Measurements from ENCODE around the gene IRF8.

The IRF8 gene

DNA sequence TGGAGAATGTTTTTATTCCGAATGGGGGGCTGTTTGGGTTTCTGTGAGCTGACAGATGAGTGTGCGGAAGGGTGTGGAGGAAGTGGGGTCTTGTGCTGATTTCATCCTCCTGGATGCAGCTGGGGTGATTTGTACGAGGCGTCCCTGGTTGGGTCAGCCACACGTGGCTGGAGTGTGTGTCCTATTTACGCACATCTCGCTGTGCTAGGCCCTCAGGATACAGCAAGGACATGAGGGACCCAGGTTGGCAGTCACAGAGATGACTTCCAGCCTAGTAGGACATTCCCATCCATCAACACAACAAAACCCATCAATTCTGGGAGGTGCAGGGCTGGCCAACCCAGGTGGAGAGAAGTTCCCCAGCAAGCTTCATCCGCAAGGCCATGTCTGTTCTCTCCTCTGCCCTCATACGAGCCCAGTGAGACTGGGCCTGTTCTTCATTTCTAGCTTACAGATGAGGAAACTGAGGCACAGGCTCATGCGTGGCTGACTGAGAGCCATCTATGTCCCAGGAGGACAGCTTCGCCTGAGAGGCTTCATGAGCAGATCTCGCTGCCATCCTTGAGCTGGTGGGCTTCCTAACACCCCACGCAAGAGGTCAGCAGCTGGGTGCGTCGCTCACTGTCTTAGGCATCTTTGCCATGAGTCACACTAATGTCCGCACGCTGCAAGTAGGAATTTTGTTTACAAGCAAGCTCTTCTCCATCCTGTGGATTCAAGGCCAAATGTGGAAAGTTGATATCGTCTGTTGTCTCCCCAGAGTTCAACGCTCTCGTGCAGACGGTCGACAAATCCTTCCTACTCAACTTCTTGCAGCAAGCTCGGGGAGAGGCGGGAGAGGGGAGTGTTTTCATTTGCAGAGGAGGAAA lies 24.4 kb downstream of the IRF8 start:
- TF ChIP-seq ZC3H10 (CRISPR knock-in tag; IDR thresholded peaks at IDR 0.05) (no peak), OSR1 (CRISPR knock-in tag; IDR thresholded peaks at IDR 0.05) (no peak), ESRRG (CRISPR knock-in tag; IDR thresholded peaks at IDR 0.05) (no peak), ARNTL (CRISPR knock-in tag; IDR thresholded peaks at IDR 0.05; ENCODE audit: borderline replicate concordance, low read depth) (no peak), PPARA (CRISPR knock-in tag; IDR thresholded peaks at IDR 0.05; ENCODE audit: borderline replicate concordance) (no peak), ZNF8 (CRISPR knock-in tag; IDR thresholded peaks at IDR 0.05) (no peak)
- TF ChIP-seq, protein P1, sequence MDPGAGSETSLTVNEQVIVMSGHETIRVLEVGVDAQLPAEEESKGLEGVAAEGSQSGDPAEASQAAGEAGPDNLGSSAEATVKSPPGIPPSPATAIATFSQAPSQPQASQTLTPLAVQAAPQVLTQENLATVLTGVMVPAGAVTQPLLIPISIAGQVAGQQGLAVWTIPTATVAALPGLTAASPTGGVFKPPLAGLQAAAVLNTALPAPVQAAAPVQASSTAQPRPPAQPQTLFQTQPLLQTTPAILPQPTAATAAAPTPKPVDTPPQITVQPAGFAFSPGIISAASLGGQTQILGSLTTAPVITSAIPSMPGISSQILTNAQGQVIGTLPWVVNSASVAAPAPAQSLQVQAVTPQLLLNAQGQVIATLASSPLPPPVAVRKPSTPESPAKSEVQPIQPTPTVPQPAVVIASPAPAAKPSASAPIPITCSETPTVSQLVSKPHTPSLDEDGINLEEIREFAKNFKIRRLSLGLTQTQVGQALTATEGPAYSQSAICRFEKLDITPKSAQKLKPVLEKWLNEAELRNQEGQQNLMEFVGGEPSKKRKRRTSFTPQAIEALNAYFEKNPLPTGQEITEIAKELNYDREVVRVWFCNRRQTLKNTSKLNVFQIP (CRISPR knock-in tag; IDR thresholded peaks at IDR 0.05; ENCODE audit: borderline replicate concordance, low read depth) = no peak
- TF ChIP-seq, protein P2, sequence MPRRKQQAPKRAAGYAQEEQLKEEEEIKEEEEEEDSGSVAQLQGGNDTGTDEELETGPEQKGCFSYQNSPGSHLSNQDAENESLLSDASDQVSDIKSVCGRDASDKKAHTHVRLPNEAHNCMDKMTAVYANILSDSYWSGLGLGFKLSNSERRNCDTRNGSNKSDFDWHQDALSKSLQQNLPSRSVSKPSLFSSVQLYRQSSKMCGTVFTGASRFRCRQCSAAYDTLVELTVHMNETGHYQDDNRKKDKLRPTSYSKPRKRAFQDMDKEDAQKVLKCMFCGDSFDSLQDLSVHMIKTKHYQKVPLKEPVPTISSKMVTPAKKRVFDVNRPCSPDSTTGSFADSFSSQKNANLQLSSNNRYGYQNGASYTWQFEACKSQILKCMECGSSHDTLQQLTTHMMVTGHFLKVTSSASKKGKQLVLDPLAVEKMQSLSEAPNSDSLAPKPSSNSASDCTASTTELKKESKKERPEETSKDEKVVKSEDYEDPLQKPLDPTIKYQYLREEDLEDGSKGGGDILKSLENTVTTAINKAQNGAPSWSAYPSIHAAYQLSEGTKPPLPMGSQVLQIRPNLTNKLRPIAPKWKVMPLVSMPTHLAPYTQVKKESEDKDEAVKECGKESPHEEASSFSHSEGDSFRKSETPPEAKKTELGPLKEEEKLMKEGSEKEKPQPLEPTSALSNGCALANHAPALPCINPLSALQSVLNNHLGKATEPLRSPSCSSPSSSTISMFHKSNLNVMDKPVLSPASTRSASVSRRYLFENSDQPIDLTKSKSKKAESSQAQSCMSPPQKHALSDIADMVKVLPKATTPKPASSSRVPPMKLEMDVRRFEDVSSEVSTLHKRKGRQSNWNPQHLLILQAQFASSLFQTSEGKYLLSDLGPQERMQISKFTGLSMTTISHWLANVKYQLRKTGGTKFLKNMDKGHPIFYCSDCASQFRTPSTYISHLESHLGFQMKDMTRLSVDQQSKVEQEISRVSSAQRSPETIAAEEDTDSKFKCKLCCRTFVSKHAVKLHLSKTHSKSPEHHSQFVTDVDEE (CRISPR knock-in tag; IDR thresholded peaks at IDR 0.05) = no peak
- TF ChIP-seq, protein P3, sequence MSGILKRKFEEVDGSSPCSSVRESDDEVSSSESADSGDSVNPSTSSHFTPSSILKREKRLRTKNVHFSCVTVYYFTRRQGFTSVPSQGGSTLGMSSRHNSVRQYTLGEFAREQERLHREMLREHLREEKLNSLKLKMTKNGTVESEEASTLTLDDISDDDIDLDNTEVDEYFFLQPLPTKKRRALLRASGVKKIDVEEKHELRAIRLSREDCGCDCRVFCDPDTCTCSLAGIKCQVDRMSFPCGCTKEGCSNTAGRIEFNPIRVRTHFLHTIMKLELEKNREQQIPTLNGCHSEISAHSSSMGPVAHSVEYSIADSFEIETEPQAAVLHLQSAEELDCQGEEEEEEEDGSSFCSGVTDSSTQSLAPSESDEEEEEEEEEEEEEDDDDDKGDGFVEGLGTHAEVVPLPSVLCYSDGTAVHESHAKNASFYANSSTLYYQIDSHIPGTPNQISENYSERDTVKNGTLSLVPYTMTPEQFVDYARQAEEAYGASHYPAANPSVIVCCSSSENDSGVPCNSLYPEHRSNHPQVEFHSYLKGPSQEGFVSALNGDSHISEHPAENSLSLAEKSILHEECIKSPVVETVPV (CRISPR knock-in tag; IDR thresholded peaks at IDR 0.05) = no peak
- ATAC-seq = no peak

DNA sequence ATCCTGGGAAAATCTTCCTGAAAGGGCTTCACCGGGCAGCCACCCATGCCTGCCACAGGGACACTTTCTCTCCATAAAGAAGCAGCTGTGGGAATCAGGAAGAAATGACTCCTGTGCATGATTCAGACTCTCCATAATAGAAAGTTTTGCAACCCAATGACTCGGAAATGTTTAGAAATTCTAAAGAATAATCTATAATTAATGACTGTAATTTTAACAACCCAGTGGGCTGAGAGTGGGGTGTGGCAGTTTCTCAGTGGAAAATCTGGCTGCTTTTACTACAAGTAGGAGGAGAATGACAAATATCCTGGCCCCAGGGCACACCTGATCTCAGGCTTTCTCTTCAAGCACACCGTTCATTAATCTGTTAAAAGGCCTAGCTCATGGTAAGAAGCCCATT lies 25.7 kb downstream of the IRF8 start:
- no peak for ATAC-seq
- TF ChIP-seq, protein P2 (CRISPR knock-in tag; IDR thresholded peaks at IDR 0.05) = no peak
- TF ChIP-seq RARB (CRISPR knock-in tag; IDR thresholded peaks at IDR 0.05) (no peak), ZNF565 (CRISPR knock-in tag; conservative IDR thresholded peaks at IDR 0.05; ENCODE audit: low read depth) (no peak), BACH2 (CRISPR knock-in tag; IDR thresholded peaks at IDR 0.05; ENCODE audit: borderline replicate concordance) (no peak), CSDC2 (CRISPR knock-in tag; IDR thresholded peaks at IDR 0.05) (no peak), GLIS3 (CRISPR knock-in tag; IDR thresholded peaks at IDR 0.05) (no peak), ZNF8 (CRISPR knock-in tag; IDR thresholded peaks at IDR 0.05) (no peak), OSR1 (CRISPR knock-in tag; IDR thresholded peaks at IDR 0.05) (no peak), ARNTL (CRISPR knock-in tag; IDR thresholded peaks at IDR 0.05; ENCODE audit: borderline replicate concordance, low read depth) (no peak), ZFP30 (CRISPR knock-in tag; IDR thresholded peaks at IDR 0.05) (no peak)
- TF ChIP-seq, protein P4, sequence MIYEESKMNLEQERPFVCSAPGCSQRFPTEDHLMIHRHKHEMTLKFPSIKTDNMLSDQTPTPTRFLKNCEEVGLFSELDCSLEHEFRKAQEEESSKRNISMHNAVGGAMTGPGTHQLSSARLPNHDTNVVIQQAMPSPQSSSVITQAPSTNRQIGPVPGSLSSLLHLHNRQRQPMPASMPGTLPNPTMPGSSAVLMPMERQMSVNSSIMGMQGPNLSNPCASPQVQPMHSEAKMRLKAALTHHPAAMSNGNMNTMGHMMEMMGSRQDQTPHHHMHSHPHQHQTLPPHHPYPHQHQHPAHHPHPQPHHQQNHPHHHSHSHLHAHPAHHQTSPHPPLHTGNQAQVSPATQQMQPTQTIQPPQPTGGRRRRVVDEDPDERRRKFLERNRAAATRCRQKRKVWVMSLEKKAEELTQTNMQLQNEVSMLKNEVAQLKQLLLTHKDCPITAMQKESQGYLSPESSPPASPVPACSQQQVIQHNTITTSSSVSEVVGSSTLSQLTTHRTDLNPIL (CRISPR knock-in tag; IDR thresholded peaks at IDR 0.05; ENCODE audit: low read depth) = no peak
- TF ChIP-seq, protein P5, sequence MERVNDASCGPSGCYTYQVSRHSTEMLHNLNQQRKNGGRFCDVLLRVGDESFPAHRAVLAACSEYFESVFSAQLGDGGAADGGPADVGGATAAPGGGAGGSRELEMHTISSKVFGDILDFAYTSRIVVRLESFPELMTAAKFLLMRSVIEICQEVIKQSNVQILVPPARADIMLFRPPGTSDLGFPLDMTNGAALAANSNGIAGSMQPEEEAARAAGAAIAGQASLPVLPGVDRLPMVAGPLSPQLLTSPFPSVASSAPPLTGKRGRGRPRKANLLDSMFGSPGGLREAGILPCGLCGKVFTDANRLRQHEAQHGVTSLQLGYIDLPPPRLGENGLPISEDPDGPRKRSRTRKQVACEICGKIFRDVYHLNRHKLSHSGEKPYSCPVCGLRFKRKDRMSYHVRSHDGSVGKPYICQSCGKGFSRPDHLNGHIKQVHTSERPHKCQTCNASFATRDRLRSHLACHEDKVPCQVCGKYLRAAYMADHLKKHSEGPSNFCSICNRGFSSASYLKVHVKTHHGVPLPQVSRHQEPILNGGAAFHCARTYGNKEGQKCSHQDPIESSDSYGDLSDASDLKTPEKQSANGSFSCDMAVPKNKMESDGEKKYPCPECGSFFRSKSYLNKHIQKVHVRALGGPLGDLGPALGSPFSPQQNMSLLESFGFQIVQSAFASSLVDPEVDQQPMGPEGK (CRISPR knock-in tag; IDR thresholded peaks at IDR 0.05; ENCODE audit: borderline replicate concordance) = no peak
- TF ChIP-seq, protein P1 (CRISPR knock-in tag; IDR thresholded peaks at IDR 0.05; ENCODE audit: borderline replicate concordance, low read depth) = no peak
